ENCODE results near the gene TARS1.

GRCh38 chr5:33425314-33425713 is 15.5 kb upstream of the TARS1 start:
- no peak for TF ChIP-seq POLR2A (IDR thresholded peaks at IDR 0.05; ENCODE audit: low read depth, low read length)
- TF ChIP-seq CTCF (conservative IDR thresholded peaks at IDR 0.05; ENCODE audit: low read depth, low read length) = no peak
- no peak for TF ChIP-seq MXI1 (IDR thresholded peaks at IDR 0.05; ENCODE audit: borderline replicate concordance, low read depth, low read length)
- no peak for TF ChIP-seq USF2 (IDR thresholded peaks at IDR 0.05; ENCODE audit: low read depth, low read length)
- TF ChIP-seq CEBPB (IDR thresholded peaks at IDR 0.05; ENCODE audit: low read depth, low read length) = no peak
- no peak for TF ChIP-seq MAFK (IDR thresholded peaks at IDR 0.05; ENCODE audit: low read depth, low read length)
- TF ChIP-seq RCOR1 (IDR thresholded peaks at IDR 0.05; ENCODE audit: insufficient replicate concordance, low read length) = no peak
- no peak for TF ChIP-seq FOS (IDR thresholded peaks at IDR 0.05; ENCODE audit: low read depth, low read length)
- TF ChIP-seq RAD21 (IDR thresholded peaks at IDR 0.05; ENCODE audit: low read length) = no peak
- TF ChIP-seq SMC3 (IDR thresholded peaks at IDR 0.05; ENCODE audit: low read depth, low read length) = no peak

All from IMR-90 (cell line).